K562 (cell line): ENCODE data around the gene C16orf95. TPM values are rescaled to one million over a fixed set of nuclear protein-coding genes. Genes with fewer than 3 reads are reported as not detected.
A peak's percentile ranks its signal among the peaks of the same experiment; 100 is the strongest.

Experiments used
- BACH1 ChIP-seq: fragments of 200-800 bp; sonication (Bioruptor generic); IDR thresholded peaks from 2 replicates; pipeline ENCODE4 v1.6.1; 2016; ENCODE audit warnings: missing genetic modification characterization, missing compliant biosample characterization
- CBX3 ChIP-seq, 2 experiments: IDR thresholded peaks; 1 replicate in 1 of 2; 2 replicates in 1 of 2; pipeline ENCODE4 v1.6.1; 2012; ENCODE audit warnings: inconsistent platforms in 2 of 2, low read length in 2 of 2, borderline replicate concordance in 1 of 2, control low read depth in 1 of 2
- CREBBP ChIP-seq: IDR thresholded peaks from one replicate; pipeline ENCODE4 v1.6.1; 2012; ENCODE audit warnings: low read depth, mild to moderate bottlenecking, control low read depth, inconsistent platforms, low read length
- CXXC5 ChIP-seq: fragments of 250-450 bp; sonication (Bioruptor Pico); IDR thresholded peaks from 2 replicates; pipeline ENCODE4 v1.8.0; 2022; ENCODE audit warnings: inconsistent platforms, mild to moderate bottlenecking, moderate library complexity
- E2F6 ChIP-seq, 2 experiments: IDR thresholded peaks; 2 replicates each; pipeline ENCODE4 v1.6.1; 2011; ENCODE audit warnings: borderline replicate concordance in 1 of 2, control low read depth in 1 of 2, low read depth in 1 of 2, low read length in 1 of 2, mild to moderate bottlenecking in 1 of 2, mixed read lengths in 1 of 2, moderate library complexity in 1 of 2; ENCODE audit not compliant: insufficient read depth in 1 of 2, insufficient read length in 1 of 2, poor library complexity in 1 of 2, severe bottlenecking in 1 of 2; ENCODE audit errors: extremely low read depth in 1 of 2
- GTF2E2 ChIP-seq: fragments of 200-800 bp; sonication (Bioruptor generic); IDR thresholded peaks from 2 replicates; pipeline ENCODE4 v1.6.1; 2016; ENCODE audit warnings: missing genetic modification characterization, missing compliant biosample characterization
- MED1 ChIP-seq: sonication (generic); formaldehyde crosslinking; IDR thresholded peaks from 2 replicates; pipeline ENCODE4 v1.8.1; 2023; ENCODE audit warnings: missing genetic modification reagents, borderline replicate concordance
- MTF1 ChIP-seq: fragments of 250-450 bp; sonication (Bioruptor Pico); IDR thresholded peaks from 2 replicates; pipeline ENCODE4 v1.9.0; 2021; ENCODE audit warnings: moderate library complexity, mild to moderate bottlenecking, inconsistent platforms, borderline replicate concordance
- NCOA1 ChIP-seq: fragments of 450-650 bp; IDR thresholded peaks from 2 replicates; pipeline ENCODE4 v1.6.1; 2016; ENCODE audit warnings: low read depth
- NKRF ChIP-seq: fragments of 450-650 bp; IDR thresholded peaks from 2 replicates; pipeline ENCODE4 v1.6.1; 2016; ENCODE audit warnings: borderline replicate concordance
- RB1 ChIP-seq: fragments of 450-650 bp; IDR thresholded peaks from 2 replicates; pipeline ENCODE4 v1.6.1; 2017; ENCODE audit warnings: low read depth, mild to moderate bottlenecking
- RFX7 ChIP-seq: fragments of 250-450 bp; sonication (Bioruptor Pico); IDR thresholded peaks from 2 replicates; pipeline ENCODE4 v1.5.1; 2021; ENCODE audit warnings: mild to moderate bottlenecking
- SMARCE1 ChIP-seq: fragments of 450-650 bp; IDR thresholded peaks from 2 replicates; pipeline ENCODE4 v1.7.1; 2016; ENCODE audit warnings: mild to moderate bottlenecking
- TOE1 ChIP-seq, 2 experiments: fragments of 450-650 bp in 1 of 2; sonication (generic) in 1 of 2; formaldehyde crosslinking in 1 of 2; IDR thresholded peaks; 2 replicates each; pipeline versions ENCODE4 v1.7.1 to v1.8.0; 2016 to 2022; ENCODE audit warnings: borderline replicate concordance in 2 of 2, mild to moderate bottlenecking in 2 of 2, antibody characterized with exemption in 1 of 2, inconsistent platforms in 1 of 2, low read depth in 1 of 2, missing genetic modification reagents in 1 of 2, moderate library complexity in 1 of 2
- USF1 ChIP-seq: sonication (generic); formaldehyde crosslinking; IDR thresholded peaks from 2 replicates; pipeline ENCODE4 v1.9.0; 2022; ENCODE audit warnings: mild to moderate bottlenecking, missing genetic modification reagents
- ZNF41 ChIP-seq: fragments of 250-450 bp; sonication (Bioruptor Pico); conservative IDR thresholded peaks from 2 replicates; pipeline ENCODE4 v1.4.0; 2020; ENCODE audit warnings: mild to moderate bottlenecking
- ZNF449 ChIP-seq: fragments of 250-450 bp; sonication (Bioruptor Pico); IDR thresholded peaks from 2 replicates; pipeline ENCODE4 v1.8.0; 2022; ENCODE audit warnings: moderate library complexity, mild to moderate bottlenecking, inconsistent platforms
- polyA plus RNA-seq, 8 experiments: library from polyadenylated mRNA; depleted of rRNA in 4 of 8; stranded (reverse) in 5 of 8; unstranded in 3 of 8; fragments of >200 nt; fragmentation: Nextera tagmentation in 2 of 8; fragmentation: Illumina TruSeq in 1 of 8; extraction: Ambion mirVana in 2 of 8; extraction: Trizol in 1 of 8; gene quantifications; 2 replicates each; pipeline versions ENCODE4 v1.2.1 to v1.2.3, GENCODE V29; 2011 to 2014; ENCODE audit warnings: inconsistent platforms in 1 of 8, missing spikeins in 1 of 8
- total RNA-seq, 7 experiments: library from RNA; depleted of rRNA in 6 of 7; stranded (reverse); fragments of >200 nt in 6 of 7; fragmentation: Illumina TruSeq in 2 of 7; extraction: Trizol in 2 of 7; gene quantifications; 2 replicates each; pipeline versions ENCODE4 v1.2.1 to v1.2.3, GENCODE V29; 2011 to 2021; ENCODE audit warnings: low replicate concordance in 1 of 7

C16orf95 gene
- total and polyA plus RNA-seq, 9 of the 15 experiments (the other 6 are each of a cell fraction or from before 2014, with no cell fraction given), result 6.5 to 20.5 (median 9.4) TPM

GRCh38 chr16:87305505-87306391, 11.4 kb downstream of the C16orf95 start (continued):
- TF ChIP-seq ZNF449 (no peak), CBX3 (IDR thresholded peaks at IDR 0.05; ENCODE audit: borderline replicate concordance in 1 of 2, low read length in 2 of 2) (peak in 1 of 2 experiments; percentile 25; a peak in 1 of 3 replicates), MED1 (CRISPR knock-in tag) (no peak), CREBBP (no peak), CXXC5 (CRISPR knock-in tag) (peak; percentile 34), SMARCE1 (peak; percentile 54; the same call in 1 of the 2 replicates), NKRF (no peak; the same call in 1 of the 2 replicates), USF1 (CRISPR knock-in tag) (peak; percentile 71; the same call in 1 of the 2 replicates), MTF1 (CRISPR knock-in tag) (no peak), BACH1 (tag) (no peak), E2F6 (IDR thresholded peaks at IDR 0.05; ENCODE audit: borderline replicate concordance in 1 of 2, extremely low read depth in 1 of 2, insufficient read depth in 1 of 2, insufficient read length in 1 of 2, low read depth in 1 of 2, low read length in 1 of 2, poor library complexity in 1 of 2, severe bottlenecking in 1 of 2) (peak; percentile 51 to 87), RB1 (no peak), ZNF41 (no peak), NCOA1 (0 out of 2 replicates have a peak, but pooled peaks have one; percentile 7), RFX7 (CRISPR knock-in tag) (no peak), TOE1 (IDR thresholded peaks at IDR 0.05; ENCODE audit: borderline replicate concordance) (no peak), TOE1 (CRISPR knock-in tag; IDR thresholded peaks at IDR 0.05; ENCODE audit: borderline replicate concordance, low read depth) (no peak), GTF2E2 (peak; percentile 49; the same call in 1 of the 2 replicates)
